Fibroblast of pulmonary artery (primary cell): ENCODE measurements around the gene TENM3.

Experiments used
- DNase-seq: peaks from one replicate; pipeline ENCODE4 v3.0.0-alpha.2; 2010; ENCODE audit warnings: low read depth
- H3K4me3 ChIP-seq: replicated peaks from 2 replicates; pipeline ENCODE4 v1.5.1; 2011; ENCODE audit warnings: low read depth, mild to moderate bottlenecking, control low read depth, low read length, moderate library complexity
- TF ChIP-seq, protein P1 (sequence below): IDR thresholded peaks from 2 replicates; pipeline ENCODE4 v1.5.1; 2011; ENCODE audit warnings: mild to moderate bottlenecking, control low read depth, low read length, inconsistent platforms; ENCODE audit errors: missing control alignments

TENM3 gene

GRCh38 chr4:182684796-182685195 is 441.6 kb downstream of the TENM3 start:
- H3K4me3 ChIP-seq = no peak overlapping the region
- TF ChIP-seq, protein P1, sequence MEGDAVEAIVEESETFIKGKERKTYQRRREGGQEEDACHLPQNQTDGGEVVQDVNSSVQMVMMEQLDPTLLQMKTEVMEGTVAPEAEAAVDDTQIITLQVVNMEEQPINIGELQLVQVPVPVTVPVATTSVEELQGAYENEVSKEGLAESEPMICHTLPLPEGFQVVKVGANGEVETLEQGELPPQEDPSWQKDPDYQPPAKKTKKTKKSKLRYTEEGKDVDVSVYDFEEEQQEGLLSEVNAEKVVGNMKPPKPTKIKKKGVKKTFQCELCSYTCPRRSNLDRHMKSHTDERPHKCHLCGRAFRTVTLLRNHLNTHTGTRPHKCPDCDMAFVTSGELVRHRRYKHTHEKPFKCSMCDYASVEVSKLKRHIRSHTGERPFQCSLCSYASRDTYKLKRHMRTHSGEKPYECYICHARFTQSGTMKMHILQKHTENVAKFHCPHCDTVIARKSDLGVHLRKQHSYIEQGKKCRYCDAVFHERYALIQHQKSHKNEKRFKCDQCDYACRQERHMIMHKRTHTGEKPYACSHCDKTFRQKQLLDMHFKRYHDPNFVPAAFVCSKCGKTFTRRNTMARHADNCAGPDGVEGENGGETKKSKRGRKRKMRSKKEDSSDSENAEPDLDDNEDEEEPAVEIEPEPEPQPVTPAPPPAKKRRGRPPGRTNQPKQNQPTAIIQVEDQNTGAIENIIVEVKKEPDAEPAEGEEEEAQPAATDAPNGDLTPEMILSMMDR = no peak

DNA sequence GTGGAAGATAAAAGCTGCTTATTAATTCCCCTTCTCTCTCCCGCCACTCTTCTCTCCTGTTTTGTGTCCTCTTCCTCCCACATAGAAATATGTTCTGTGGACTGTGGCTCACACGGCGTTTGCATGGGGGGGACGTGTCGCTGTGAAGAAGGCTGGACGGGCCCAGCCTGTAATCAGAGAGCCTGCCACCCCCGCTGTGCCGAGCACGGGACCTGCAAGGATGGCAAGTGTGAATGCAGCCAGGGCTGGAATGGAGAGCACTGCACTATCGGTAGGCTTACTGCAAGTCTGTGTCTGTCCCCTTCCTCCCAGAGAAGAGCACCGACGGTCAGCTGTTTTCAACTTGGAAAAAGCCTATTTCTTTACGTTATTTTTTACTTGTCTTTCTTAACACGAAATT is 444.9 kb downstream of the TENM3 start:
- no peak for DNase-seq
- TF ChIP-seq, protein P1 = no peak
- no peak overlapping the region for H3K4me3 ChIP-seq

More at GRCh38 chr4:182684796-182685195, 441.6 kb downstream of the TENM3 start:
- DNase-seq = no peak

- H3K4me3 ChIP-seq = no peak overlapping the region
- TF ChIP-seq, protein P1 = no peak
- DNase-seq = no peak
These were observed 451.3 kb downstream of the TENM3 start for GRCh38 chr4:182694551-182694950.

DNA sequence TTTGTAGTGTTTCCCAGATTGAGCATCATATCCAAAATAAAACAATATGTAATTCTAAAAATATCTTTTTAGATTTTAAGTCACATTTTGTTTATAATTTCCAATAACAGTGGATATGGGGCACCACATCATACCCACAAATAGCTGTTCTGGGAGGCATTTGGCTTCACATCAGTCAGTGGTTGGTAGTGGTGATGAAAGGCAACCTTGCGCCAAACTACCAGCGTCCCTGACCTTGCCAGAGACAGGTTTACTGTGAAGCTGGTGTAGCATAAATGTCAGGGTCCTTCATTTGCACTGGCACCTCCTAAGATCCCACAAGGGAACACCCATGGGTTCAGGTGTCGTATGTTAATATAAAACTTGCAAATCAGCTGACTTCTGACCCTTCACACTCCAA is 451.8 kb downstream of the TENM3 start:
- no peak for DNase-seq
- no peak overlapping the region for H3K4me3 ChIP-seq
- TF ChIP-seq, protein P1 = no peak

DNA sequence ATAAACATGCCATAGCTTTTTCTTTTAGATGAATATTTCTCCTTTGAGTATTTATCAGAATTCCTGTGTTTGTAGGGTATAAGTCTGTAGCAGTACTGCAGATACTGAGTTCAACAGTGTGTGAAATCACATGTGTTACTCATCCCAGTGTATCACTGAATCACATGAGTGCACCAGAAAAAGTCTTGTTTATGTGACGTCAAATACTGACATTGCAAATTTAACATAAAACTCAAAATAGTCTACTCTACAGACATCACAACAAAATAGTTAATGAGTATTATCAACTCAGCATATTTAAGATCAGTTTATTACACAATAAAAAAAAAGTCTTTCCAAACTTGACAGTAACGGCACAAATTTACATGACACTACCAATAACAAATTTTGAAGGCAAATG is 452.6 kb downstream of the TENM3 start:
- TF ChIP-seq, protein P1 = no peak
- DNase-seq = peak; percentile 24
- H3K4me3 ChIP-seq = no peak overlapping the region

- DNase-seq = no peak
- TF ChIP-seq, protein P1 = no peak
- no peak overlapping the region for H3K4me3 ChIP-seq
These were observed 453.9 kb downstream of the TENM3 start for GRCh38 chr4:182697094-182697493.

DNA sequence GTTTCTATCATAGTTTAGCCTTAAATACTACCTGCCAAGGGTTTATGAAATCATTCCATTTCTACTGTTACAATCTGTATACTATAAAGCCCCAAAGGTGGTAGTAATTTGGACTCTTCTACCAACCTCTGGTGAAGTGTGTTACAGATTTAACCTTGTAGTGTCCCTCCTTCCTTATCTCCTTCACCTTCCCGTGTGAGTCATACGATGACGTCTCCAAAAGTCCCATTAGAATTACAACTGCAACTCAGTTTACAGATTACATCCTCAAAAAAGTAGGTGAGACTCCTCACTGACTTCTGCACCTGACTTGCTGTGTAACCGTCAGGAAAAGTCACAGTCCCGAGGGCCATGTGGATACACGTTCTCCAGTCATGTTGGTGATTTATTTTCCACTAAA is 455.0 kb downstream of the TENM3 start:
- no peak overlapping the region for H3K4me3 ChIP-seq
- no peak for DNase-seq
- TF ChIP-seq, protein P1 = no peak
